Stimulated activated CD8-positive, alpha-beta memory T cell treated with anti-CD3 and anti-CD28 coated beads, Interleukin-12 subunit alpha, Interleukin-12 subunit beta, amount 100 ng/mL, for 4 hours (primary cell): ENCODE results near the gene ADCY3.

Experiments used
- DNase-seq: peaks from one replicate; pipeline ENCODE4 v3.0.0-alpha.2; 2020; ENCODE audit warnings: low read depth

ADCY3 gene

DNA sequence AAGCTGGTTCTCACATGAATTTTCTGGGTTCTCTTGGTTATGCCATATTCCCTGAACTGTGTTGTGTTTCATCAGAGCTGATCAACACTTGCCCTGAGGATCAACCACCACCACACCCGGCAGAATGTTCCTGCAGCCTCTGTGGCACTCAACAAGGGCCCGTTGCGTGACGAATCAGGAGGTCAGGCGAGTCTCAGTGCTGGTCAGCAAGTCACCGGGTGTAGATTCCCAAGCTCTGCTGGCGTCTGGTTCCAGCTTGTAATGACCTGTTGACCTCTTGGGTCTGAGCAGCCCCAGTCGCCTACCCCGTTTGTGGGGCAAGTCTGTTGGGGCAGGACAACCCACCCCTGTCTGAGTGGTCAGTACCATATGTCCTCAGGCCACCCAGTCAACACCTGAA lies 46.0 kb downstream of the ADCY3 start:
- DNase-seq, result no peak

DNA sequence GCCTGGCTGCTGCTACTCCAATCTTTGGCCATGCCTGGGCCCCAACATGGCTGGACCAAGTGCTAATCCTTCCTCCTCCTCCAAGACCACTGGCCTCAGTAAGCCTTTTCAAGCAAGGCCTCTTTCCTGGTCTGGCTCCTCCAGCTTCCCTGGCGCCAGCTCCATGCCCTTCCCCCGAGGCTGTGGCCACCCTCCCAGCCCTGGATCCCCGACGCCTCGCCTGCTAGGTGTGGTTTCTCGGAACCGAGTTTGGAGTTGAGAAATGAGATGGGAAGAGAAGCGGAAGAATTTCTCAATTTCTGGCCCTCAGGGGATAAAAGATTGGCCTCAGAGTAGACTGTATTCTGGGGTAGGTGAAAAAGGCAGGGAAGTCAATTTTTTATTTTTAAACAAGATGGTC lies 46.4 kb downstream of the ADCY3 start:
- no peak for DNase-seq

DNA sequence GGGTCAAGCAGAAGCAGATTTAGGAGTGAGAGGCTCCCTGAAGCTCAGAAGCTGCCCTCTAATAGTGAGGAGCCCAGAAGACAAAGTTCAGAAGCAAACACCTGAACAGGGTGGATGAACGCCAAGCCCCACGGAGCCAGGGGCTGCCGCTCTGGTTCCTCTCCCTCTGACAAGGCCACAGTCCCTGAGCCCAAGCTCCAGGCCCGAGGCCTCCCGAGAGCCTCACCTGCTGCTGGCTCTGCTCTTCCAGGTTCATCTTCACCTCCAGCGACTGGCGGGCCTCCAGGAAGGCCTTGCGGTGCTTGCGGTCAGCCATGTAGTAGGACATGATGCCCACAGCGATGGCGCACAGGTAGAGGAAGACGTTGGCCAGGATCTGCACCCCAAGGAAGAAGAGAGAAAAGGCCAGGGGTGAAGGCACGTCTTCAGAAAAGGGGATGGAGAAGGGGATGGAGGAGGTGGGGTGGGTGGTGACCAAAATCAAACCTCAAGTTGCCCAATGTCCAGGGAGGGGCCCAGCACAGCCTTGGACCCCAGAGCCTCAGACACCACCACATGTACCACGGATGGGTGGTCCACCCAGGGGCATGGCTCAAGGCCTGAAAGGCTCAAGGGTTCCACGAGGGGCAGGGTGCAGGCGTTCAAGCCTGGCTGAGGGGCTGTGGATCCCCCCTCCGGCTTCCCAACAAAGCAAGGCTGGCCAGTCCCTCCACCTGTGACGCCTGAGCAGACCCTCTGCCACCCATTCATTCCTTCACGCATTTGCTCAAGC lies 47.5 kb downstream of the ADCY3 start:
- no peak for DNase-seq

GRCh38 chr2:24871852-24872333 lies 48.1 kb downstream of the ADCY3 start:
- no peak for DNase-seq

GRCh38 chr2:24870891-24871705 lies 48.9 kb downstream of the ADCY3 start:
- DNase-seq, result no peak

DNA sequence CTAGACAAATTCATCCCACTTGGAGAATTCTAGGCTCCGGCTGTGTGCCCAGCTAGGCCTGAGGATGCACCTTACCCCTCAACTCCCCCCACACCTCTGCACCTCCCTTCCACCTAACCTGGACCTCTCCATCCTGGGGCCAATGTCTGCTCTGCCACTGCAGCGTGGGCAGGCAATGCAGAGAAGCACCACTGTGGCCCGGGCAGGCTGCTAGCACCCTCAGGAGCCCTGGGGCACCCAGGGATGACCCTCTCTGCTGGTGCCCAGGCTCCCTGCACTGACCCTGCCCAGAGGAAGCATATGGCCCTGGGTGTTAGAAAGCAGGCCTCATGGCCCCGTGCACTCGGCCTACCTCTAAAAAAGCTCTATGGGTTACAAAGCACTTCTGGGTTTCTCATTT lies 49.6 kb downstream of the ADCY3 start:
- DNase-seq, result no peak

DNA sequence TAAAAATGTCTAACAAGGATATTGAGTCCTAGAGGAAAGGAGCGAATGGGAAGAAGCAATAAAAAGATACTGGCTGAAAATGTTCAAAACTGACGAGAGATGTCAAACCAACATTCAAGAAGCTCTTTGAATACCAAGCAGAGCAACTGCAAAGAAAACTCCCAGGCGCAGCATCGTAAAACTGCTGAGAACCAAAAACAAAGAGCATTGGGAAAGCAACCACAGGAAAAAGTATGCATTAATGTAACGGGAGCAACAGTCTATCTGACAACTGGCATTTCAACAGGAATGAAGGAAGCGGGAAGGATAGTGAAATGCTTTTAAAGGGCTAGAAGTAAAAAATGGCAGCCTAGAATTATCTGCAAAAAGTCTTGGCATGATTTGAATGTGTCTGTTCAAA lies 53.1 kb downstream of the ADCY3 start:
- DNase-seq, result no peak

- no peak for DNase-seq
Observed at GRCh38 chr2:24863641-24864040, 56.4 kb downstream of the ADCY3 start.

DNA sequence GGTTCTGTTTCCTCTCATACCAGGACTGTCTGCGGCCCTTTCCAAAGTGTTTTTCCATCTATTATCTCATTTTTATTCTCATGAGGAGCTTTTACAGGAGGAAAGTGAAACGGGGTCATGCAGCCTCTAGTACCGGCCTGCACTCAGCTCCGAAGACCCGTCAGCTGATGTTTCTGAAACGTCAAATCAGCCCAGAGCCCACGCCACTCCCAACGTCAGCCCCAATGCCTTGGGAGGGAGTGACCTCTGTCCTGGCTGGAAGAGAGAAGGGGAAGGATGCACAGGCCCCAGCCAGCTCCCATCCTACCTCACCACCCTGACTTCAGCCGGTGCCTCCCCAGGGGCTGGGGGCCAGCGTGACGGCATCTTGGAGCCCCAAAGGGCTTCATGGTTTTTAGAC lies 58.5 kb downstream of the ADCY3 start:
- DNase-seq, result no peak

DNA sequence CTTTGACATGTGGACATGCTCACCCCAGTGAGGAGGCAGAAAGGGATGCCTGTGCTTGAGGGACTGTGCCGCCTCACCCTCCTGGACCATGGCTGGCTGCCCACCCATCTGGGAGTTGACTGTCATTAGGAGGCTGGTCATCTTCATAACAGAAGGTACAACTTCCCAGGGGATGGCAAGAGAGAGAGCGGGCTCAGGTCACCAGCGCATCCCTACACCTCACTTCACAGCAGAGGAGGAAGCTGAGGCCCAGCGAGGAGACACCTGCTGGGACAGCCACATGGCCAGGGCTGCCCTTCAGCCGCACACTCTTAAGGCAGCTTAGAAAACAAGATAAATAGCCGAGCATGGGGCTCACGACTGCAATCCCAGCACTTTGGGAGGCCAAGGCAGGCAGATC lies 59.4 kb downstream of the ADCY3 start:
- no peak for DNase-seq

- no peak for DNase-seq
Observed at GRCh38 chr2:24859968-24860600, 60.0 kb downstream of the ADCY3 start.

DNA sequence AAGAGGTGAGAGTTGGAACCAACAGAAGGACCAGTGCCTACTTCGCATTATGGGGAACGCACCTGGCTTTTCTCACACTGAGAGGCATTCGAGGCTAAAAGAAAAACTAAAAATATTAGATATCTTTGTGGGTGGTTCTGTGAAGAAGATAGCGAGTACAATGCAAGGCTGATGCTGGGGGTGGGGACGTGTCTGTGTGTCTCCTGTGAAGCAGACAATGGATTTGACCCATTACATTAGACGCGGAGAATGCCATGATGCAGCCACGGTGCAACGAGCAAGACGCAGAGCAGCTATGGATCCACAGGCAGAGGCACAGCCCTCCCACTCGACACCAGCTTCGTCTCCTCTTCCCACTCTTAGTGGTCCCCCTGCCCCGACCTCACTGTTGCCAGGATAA lies 61.0 kb downstream of the ADCY3 start:
- DNase-seq, result no peak

GRCh38 chr2:24857746-24858145 lies 62.3 kb downstream of the ADCY3 start:
- DNase-seq, result no peak

DNA sequence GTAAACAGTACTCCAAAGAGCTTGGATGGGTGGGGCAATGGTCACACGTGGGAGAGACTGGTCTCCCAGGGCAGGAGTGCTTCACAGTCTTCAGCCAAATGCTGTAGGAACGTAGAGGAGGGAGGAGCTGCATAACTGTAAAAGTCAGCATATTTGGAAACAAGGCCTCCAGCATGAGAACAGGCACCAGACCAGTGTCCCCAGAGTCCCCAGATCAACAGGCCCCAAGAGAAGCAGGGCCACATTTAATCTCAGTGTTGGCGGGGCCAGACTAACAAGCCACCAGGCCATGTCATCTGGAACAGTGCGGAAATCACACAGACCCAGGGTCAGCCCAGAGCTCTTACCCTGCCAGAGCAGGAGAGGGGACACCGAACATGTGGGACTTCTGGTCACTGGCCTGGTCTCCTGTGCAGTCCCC lies 63.2 kb downstream of the ADCY3 start:
- no peak for DNase-seq

DNA sequence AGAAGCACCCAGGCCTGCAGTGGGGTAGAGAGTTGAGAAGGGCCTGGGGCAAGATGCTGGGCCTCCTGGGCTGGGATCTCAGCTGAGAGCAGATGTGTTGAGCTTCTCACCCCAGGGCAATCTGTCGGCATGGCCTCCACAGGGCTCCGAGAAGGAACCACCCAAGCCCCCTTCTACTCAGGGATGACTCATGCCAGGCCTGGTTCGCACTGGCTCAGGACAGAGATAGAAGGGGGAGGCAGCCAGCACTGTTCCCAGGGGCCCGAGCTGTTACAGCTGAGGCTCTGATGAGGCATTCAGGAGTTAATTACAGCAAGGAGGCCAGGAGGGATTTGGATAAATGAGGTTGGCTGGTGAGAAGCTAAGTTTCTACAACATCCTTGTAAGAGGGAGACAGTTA lies 64.3 kb downstream of the ADCY3 start:
- DNase-seq, result no peak

DNA sequence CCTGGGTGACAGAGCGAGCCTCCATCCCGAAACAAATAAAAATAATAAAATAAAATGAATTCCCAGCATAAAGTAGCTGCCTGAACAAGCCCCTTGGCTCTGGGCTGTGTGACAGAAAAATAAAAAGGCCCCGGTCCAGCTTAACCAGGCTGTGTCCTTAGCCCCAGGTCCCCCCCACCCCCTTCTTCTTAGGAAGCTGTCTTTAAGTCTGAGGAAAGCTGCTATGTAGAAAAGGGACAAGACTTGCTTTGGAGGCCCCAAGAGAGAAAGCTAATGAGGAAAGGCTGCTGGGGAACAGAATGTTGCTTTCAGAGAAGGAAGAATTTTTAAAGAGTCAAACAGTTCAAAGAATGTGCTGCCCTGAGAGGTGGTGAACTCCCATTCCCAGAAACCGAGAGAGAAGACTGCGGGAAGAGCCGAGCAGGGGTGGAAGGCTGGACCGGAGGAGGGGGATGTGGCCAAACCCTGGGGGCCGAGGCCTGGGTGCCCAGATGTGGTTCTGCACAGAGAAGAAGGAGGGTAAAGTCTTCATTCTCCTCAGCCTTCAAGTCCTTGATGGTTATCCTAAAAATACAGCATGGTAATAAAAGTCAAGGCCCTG lies 64.9 kb downstream of the ADCY3 start:
- DNase-seq, result no peak

GRCh38 chr2:24853996-24854395 lies 66.0 kb downstream of the ADCY3 start:
- DNase-seq, result no peak

DNA sequence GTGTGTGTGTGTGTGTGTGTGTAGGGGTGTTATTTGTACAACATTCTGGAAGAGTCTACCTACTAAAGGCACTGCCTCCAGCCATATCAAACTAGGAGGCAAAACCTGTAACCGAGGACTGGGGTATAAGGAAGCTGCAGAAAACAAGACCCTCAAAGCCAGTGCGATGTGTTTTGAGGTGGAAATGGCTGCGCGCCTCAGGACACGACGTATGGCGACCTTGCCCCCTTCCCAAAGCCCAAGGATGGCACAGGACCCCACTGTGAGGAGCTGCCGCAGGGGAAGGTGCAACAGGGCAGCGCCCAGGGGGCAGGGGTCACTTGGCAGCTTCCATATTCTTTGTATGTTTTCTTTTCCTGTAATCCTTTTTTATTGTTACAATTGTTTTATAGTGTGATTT lies 67.0 kb downstream of the ADCY3 start:
- DNase-seq, result no peak

GRCh38 chr2:24852431-24853020 lies 67.5 kb downstream of the ADCY3 start:
- no peak for DNase-seq

DNA sequence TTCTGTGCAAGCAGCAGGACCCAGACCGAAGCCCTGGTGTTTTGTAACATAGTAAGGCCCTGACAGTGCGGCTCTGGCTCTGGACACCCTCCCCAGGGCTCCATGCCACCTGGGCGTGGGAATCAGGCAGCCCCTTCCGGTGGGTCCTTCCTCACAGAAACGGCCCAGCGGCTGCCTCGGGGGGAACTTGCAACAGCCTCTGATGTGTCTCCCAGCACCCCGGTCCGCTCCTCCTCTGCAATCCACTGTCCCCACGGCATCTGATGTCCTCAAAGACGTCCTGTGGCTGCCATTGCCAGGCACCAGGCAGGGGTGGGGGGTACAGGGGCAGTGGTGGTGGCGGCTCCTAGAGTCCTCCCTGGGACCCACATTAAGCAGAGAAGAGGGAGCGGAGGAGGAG lies 68.0 kb downstream of the ADCY3 start:
- DNase-seq, result no peak

GRCh38 chr2:24850944-24851343 lies 69.1 kb downstream of the ADCY3 start:
- DNase-seq, result no peak

DNA sequence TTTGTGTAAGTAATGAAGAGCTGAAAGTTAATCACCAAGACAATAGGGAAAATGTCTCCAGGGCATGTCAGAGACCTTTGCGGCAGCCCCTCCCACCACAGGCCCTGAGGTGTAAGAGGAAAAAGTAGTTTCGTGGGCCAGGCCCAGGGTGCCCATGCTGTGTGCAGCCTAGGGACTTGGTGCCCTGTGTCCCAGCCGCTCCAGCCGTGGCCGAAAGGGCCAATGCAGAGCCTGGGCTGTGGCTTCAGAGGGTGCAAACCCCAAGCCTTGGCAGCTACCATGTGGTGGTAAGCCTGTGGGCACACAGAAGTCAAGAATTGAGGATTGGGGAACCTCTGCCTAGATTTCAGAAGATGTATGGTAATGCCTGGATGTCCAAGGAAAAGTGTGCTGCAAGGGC lies 74.3 kb downstream of the ADCY3 start:
- no peak for DNase-seq
